Stimulated activated CD4-positive, alpha-beta T cell treated with anti-CD3 and anti-CD28 coated beads, Interleukin-4, amount 100 ng/mL, for 1 hour (primary cell): Measurements from ENCODE around the gene ZNF189.

ENCODE experiments used
- DNase-seq: peaks from one replicate; pipeline ENCODE4 v3.0.0-alpha.2; 2020

Gene ZNF189

GRCh38 chr9:101421653-101422065 lies 23.0 kb downstream of the ZNF189 start:
- DNase-seq, result no peak

GRCh38 chr9:101427358-101427757 lies 28.7 kb downstream of the ZNF189 start:
- no peak for DNase-seq

GRCh38 chr9:101427957-101428655 lies 29.5 kb downstream of the ZNF189 start:
- DNase-seq, result no peak

GRCh38 chr9:101428909-101429308 lies 30.3 kb downstream of the ZNF189 start:
- no peak for DNase-seq

- DNase-seq, result no peak
Measured at GRCh38 chr9:101429736-101430135, 31.1 kb downstream of the ZNF189 start.

GRCh38 chr9:101432171-101432570 lies 33.5 kb downstream of the ZNF189 start:
- DNase-seq, result no peak

GRCh38 chr9:101432740-101433139 lies 34.1 kb downstream of the ZNF189 start:
- DNase-seq, result no peak

GRCh38 chr9:101433229-101433628 lies 34.6 kb downstream of the ZNF189 start:
- DNase-seq, result no peak

- no peak for DNase-seq
Measured at GRCh38 chr9:101434998-101435397, 36.3 kb downstream of the ZNF189 start.

- DNase-seq, result no peak
Measured at GRCh38 chr9:101435601-101436079, 37.0 kb downstream of the ZNF189 start, which contains the start of gene ALDOB. TSS of gene ALDOB (minus strand) at chr9:101435774. CDS start at chr9:101430887, 4,887 bp downstream.

- no peak for DNase-seq
Measured at GRCh38 chr9:101437806-101438232, 39.2 kb downstream of the ZNF189 start.

GRCh38 chr9:101438523-101438922 lies 39.9 kb downstream of the ZNF189 start:
- no peak for DNase-seq

- no peak for DNase-seq
Measured at GRCh38 chr9:101440714-101441230, 42.1 kb downstream of the ZNF189 start.

- no peak for DNase-seq
Measured at GRCh38 chr9:101442318-101442717, 43.7 kb downstream of the ZNF189 start.

GRCh38 chr9:101442736-101443135 lies 44.1 kb downstream of the ZNF189 start:
- DNase-seq, result no peak

GRCh38 chr9:101443364-101443771 lies 44.7 kb downstream of the ZNF189 start:
- DNase-seq, result no peak

- DNase-seq, result no peak
Measured at GRCh38 chr9:101445353-101446029, 46.8 kb downstream of the ZNF189 start.

- no peak for DNase-seq
Measured at GRCh38 chr9:101446732-101447131, 48.1 kb downstream of the ZNF189 start.

GRCh38 chr9:101448680-101449070 lies 50.0 kb downstream of the ZNF189 start:
- no peak for DNase-seq

- peak; percentile 49 for DNase-seq
Measured at GRCh38 chr9:101449071-101449721, 50.5 kb downstream of the ZNF189 start.

GRCh38 chr9:101450931-101451330 lies 52.3 kb downstream of the ZNF189 start:
- no peak for DNase-seq

GRCh38 chr9:101451498-101451897 lies 52.8 kb downstream of the ZNF189 start:
- no peak for DNase-seq

GRCh38 chr9:101453776-101454570 lies 55.3 kb downstream of the ZNF189 start:
- no peak for DNase-seq
